ENCODE measurements around the gene ID4.

- TF ChIP-seq CTCF (IDR thresholded peaks at IDR 0.05 in 2 of 3, conservative IDR thresholded peaks at IDR 0.05 in 1 of 3; ENCODE audit: borderline replicate concordance in 1 of 3, insufficient read depth in 1 of 3, low read depth in 2 of 3, low read length in 2 of 3): no peak
- no peak for TF ChIP-seq POLR2A (IDR thresholded peaks at IDR 0.05; ENCODE audit: borderline replicate concordance, extremely low read depth, insufficient read depth, insufficient read length)
- no peak for TF ChIP-seq JUND (IDR thresholded peaks at IDR 0.05)
- no peak for TF ChIP-seq EZH2 (IDR thresholded peaks at IDR 0.05)
Measured at GRCh38 chr6:19876672-19877071, 39.5 kb downstream of the ID4 start.

All from HCT116 (cell line).